Parathyroid adenoma (tissue), 2 donors: ENCODE data around the gene PDGFD.

ENCODE experiments used
- H2AFZ ChIP-seq: fragments of 300-600 bp; sonication (generic); one replicate; pipeline ENCODE4 v1.7.0; 2017; ENCODE audit warnings: antibody characterized with exemption, mild to moderate bottlenecking
- H3K27ac ChIP-seq: fragments of 300-600 bp; sonication (generic); one replicate; pipeline ENCODE4 v1.7.0; 2017
- H3K27me3 ChIP-seq: fragments of 300-600 bp; sonication (generic); one replicate; pipeline ENCODE4 v1.7.0; 2017; ENCODE audit warnings: low read length; ENCODE audit not compliant: control insufficient read depth, insufficient read depth
- H3K36me3 ChIP-seq: fragments of 300-600 bp; sonication (generic); one replicate; pipeline ENCODE4 v1.7.0; 2017; ENCODE audit warnings: low read length; ENCODE audit not compliant: control insufficient read depth, insufficient read depth
- H3K4me1 ChIP-seq: fragments of 300-600 bp; sonication (generic); one replicate; pipeline ENCODE4 v1.7.0; 2017; ENCODE audit warnings: control low read depth
- H3K4me2 ChIP-seq: fragments of 300-600 bp; sonication (generic); one replicate; pipeline ENCODE4 v1.7.0; 2017; ENCODE audit warnings: low read length
- H3K4me3 ChIP-seq: fragments of 300-600 bp; sonication (generic); one replicate; pipeline ENCODE4 v1.7.0; 2017; ENCODE audit warnings: low read depth, low read length
- H3K79me2 ChIP-seq: fragments of 300-600 bp; sonication (generic); one replicate; pipeline ENCODE4 v1.7.0; 2017; ENCODE audit warnings: control low read depth
- H3K9ac ChIP-seq: fragments of 300-600 bp; sonication (generic); one replicate; pipeline ENCODE4 v1.7.0; 2017; ENCODE audit warnings: mild to moderate bottlenecking
- H3K9me3 ChIP-seq: fragments of 300-600 bp; sonication (generic); one replicate; pipeline ENCODE4 v1.7.0; 2017; ENCODE audit warnings: low read length; ENCODE audit not compliant: control insufficient read depth
- CTCF ChIP-seq: fragments of 300-600 bp; sonication (generic); IDR thresholded peaks from one replicate; pipeline ENCODE4 v1.7.0; 2017; ENCODE audit warnings: antibody characterized with exemption, mild to moderate bottlenecking
- donor health status: primary hyperparathyroidism.

Gene PDGFD

DNA sequence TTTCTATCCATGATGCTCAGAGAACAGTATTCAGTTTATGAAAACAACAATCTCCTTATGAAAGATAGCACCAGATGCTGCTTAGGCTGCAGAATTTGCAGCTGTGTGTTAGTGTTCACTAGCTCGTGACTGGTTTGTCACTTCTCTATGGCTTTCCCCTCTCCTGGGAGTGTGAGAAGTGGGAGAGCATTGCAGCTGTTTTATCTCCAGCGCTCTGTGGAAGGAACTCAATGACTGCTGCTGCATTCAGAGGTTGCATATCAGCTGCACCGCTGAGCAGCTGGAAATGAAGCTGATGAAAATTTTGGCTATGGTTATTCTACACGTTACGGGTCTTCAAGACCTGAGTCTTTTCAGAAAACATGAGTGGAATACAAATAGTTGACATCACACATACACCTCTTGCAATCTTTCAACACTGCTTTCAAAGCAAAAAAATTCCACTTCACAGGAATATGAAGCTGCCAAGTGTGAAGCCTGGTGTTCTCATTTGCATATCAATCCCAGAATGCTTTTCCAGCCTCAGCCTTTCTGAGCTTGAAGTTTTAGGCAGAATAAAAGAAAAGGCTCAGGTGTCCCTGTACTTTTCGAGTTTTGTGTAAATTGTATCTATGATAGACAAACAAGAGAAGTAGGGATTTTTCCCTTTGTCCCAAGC is 276.8 kb downstream of the PDGFD start:
- Histone ChIP-seq H3K79me2 (no peaks in the 10 kb centered on the region), H3K9ac (no peak overlapping the region), H3K4me1 (no peaks in the 10 kb centered on the region), H3K36me3 (no peaks in the 10 kb centered on the region), H3K9me3 (no peaks in the 10 kb centered on the region), H2AFZ (no peak overlapping the region), H3K4me2 (no peak overlapping the region), H3K27me3 (no peaks in the 10 kb centered on the region), H3K27ac (no peak overlapping the region), H3K4me3 (no peak overlapping the region)
- TF ChIP-seq CTCF = no peak

- no peaks in the 10 kb centered on the region for H3K36me3 ChIP-seq
- no peaks in the 10 kb centered on the region for H3K9me3 ChIP-seq
- H3K4me1 ChIP-seq = no peaks in the 10 kb centered on the region
- H3K27me3 ChIP-seq = no peaks in the 10 kb centered on the region
- TF ChIP-seq CTCF = no peak
- no peaks in the 10 kb centered on the region for H3K79me2 ChIP-seq
- H3K4me3 ChIP-seq = no peak overlapping the region
- H3K4me2 ChIP-seq = no peak overlapping the region
- H3K27ac ChIP-seq = no peak overlapping the region
- H3K9ac ChIP-seq = no peak overlapping the region
- no peak overlapping the region for H2AFZ ChIP-seq
Measured at GRCh38 chr11:103883856-103884255, 280.1 kb downstream of the PDGFD start.

DNA sequence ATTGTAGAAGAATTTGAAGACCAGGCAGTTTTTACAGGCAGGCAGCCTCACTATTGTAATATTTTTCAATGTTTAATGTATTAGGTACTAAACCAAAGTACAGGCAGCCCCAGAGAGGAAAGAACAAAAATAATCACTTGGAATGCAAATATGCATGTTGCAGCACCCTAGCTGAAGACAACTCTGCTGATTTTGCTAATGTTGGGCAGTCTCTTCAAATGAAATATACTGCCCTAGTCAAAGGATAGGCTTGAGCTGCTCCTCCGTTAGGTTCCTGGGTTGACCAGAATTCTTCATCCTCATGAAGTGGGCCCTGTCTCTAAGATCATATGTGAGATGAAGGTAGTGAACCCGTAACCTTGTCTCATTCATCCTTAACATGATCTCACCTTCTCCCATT is 280.7 kb downstream of the PDGFD start:
- Histone ChIP-seq H3K79me2 (no peaks in the 10 kb centered on the region), H3K36me3 (no peaks in the 10 kb centered on the region)
- no peak for TF ChIP-seq CTCF

GRCh38 chr11:103881584-103881983 is 282.4 kb downstream of the PDGFD start:
- H3K4me1 ChIP-seq = no peaks in the 10 kb centered on the region

More for the DNA sequence above, 280.7 kb downstream of the PDGFD start:
- Histone ChIP-seq H2AFZ (no peak overlapping the region), H3K27ac (no peak overlapping the region), H3K9me3 (no peaks in the 10 kb centered on the region), H3K4me2 (no peak overlapping the region), H3K4me1 (no peaks in the 10 kb centered on the region), H3K27me3 (no peaks in the 10 kb centered on the region), H3K9ac (no peak overlapping the region), H3K4me3 (no peak overlapping the region)

More at GRCh38 chr11:103881584-103881983, 282.4 kb downstream of the PDGFD start:
- Histone ChIP-seq H3K27ac (no peak overlapping the region), H3K36me3 (no peaks in the 10 kb centered on the region), H3K4me2 (no peak overlapping the region), H3K27me3 (no peaks in the 10 kb centered on the region), H3K9me3 (no peaks in the 10 kb centered on the region), H3K4me3 (no peak overlapping the region), H3K9ac (no peak overlapping the region), H2AFZ (no peak overlapping the region), H3K79me2 (no peaks in the 10 kb centered on the region)
- TF ChIP-seq CTCF = no peak
